ENCODE measurements around the gene TOX3.

- TF ChIP-seq GLIS3 (CRISPR knock-in tag; IDR thresholded peaks at IDR 0.05) (no peak), TCF4 (CRISPR knock-in tag; IDR thresholded peaks at IDR 0.05; ENCODE audit: borderline replicate concordance) (no peak), OSR1 (CRISPR knock-in tag; IDR thresholded peaks at IDR 0.05) (no peak), CSDC2 (CRISPR knock-in tag; IDR thresholded peaks at IDR 0.05) (no peak), POU6F1 (CRISPR knock-in tag; IDR thresholded peaks at IDR 0.05; ENCODE audit: borderline replicate concordance, low read depth) (no peak), ZFP30 (CRISPR knock-in tag; IDR thresholded peaks at IDR 0.05) (no peak), ZFP3 (CRISPR knock-in tag; IDR thresholded peaks at IDR 0.05) (no peak)
- TF ChIP-seq, protein P1, sequence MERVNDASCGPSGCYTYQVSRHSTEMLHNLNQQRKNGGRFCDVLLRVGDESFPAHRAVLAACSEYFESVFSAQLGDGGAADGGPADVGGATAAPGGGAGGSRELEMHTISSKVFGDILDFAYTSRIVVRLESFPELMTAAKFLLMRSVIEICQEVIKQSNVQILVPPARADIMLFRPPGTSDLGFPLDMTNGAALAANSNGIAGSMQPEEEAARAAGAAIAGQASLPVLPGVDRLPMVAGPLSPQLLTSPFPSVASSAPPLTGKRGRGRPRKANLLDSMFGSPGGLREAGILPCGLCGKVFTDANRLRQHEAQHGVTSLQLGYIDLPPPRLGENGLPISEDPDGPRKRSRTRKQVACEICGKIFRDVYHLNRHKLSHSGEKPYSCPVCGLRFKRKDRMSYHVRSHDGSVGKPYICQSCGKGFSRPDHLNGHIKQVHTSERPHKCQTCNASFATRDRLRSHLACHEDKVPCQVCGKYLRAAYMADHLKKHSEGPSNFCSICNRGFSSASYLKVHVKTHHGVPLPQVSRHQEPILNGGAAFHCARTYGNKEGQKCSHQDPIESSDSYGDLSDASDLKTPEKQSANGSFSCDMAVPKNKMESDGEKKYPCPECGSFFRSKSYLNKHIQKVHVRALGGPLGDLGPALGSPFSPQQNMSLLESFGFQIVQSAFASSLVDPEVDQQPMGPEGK (CRISPR knock-in tag; IDR thresholded peaks at IDR 0.05; ENCODE audit: borderline replicate concordance), result no peak
- TF ChIP-seq, protein P2, sequence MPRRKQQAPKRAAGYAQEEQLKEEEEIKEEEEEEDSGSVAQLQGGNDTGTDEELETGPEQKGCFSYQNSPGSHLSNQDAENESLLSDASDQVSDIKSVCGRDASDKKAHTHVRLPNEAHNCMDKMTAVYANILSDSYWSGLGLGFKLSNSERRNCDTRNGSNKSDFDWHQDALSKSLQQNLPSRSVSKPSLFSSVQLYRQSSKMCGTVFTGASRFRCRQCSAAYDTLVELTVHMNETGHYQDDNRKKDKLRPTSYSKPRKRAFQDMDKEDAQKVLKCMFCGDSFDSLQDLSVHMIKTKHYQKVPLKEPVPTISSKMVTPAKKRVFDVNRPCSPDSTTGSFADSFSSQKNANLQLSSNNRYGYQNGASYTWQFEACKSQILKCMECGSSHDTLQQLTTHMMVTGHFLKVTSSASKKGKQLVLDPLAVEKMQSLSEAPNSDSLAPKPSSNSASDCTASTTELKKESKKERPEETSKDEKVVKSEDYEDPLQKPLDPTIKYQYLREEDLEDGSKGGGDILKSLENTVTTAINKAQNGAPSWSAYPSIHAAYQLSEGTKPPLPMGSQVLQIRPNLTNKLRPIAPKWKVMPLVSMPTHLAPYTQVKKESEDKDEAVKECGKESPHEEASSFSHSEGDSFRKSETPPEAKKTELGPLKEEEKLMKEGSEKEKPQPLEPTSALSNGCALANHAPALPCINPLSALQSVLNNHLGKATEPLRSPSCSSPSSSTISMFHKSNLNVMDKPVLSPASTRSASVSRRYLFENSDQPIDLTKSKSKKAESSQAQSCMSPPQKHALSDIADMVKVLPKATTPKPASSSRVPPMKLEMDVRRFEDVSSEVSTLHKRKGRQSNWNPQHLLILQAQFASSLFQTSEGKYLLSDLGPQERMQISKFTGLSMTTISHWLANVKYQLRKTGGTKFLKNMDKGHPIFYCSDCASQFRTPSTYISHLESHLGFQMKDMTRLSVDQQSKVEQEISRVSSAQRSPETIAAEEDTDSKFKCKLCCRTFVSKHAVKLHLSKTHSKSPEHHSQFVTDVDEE (CRISPR knock-in tag; IDR thresholded peaks at IDR 0.05), result no peak
- TF ChIP-seq, protein P3, sequence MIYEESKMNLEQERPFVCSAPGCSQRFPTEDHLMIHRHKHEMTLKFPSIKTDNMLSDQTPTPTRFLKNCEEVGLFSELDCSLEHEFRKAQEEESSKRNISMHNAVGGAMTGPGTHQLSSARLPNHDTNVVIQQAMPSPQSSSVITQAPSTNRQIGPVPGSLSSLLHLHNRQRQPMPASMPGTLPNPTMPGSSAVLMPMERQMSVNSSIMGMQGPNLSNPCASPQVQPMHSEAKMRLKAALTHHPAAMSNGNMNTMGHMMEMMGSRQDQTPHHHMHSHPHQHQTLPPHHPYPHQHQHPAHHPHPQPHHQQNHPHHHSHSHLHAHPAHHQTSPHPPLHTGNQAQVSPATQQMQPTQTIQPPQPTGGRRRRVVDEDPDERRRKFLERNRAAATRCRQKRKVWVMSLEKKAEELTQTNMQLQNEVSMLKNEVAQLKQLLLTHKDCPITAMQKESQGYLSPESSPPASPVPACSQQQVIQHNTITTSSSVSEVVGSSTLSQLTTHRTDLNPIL (CRISPR knock-in tag; IDR thresholded peaks at IDR 0.05; ENCODE audit: low read depth), result no peak
These were observed 66.7 kb downstream of the TOX3 start for GRCh38 chr16:52480237-52480636.
